HG03457 (cell line): Measurements from ENCODE around the gene LZTS3.
"Not testable (repeated sequence)": the region's sequence is repeated elsewhere in the genome, so short reads cannot be mapped to it uniquely, and the experiment has no call there.

Experiments used
- ATAC-seq: cut with Tn5 transposase; IDR thresholded peaks from one replicate; pipeline ENCODE4 v1.9.1; 2021; ENCODE audit warnings: moderate number of reproducible peaks; ENCODE audit not compliant: unreplicated experiment

LZTS3 gene

GRCh38 chr20:3146732-3147341 is 26.5 kb downstream of the LZTS3 start:
- no peak for ATAC-seq

GRCh38 chr20:3141757-3142156 is 31.6 kb downstream of the LZTS3 start:
- no peak for ATAC-seq

- ATAC-seq: no peak
Observed at GRCh38 chr20:3137492-3137891, 35.9 kb downstream of the LZTS3 start.

GRCh38 chr20:3135507-3136070 is 37.8 kb downstream of the LZTS3 start:
- ATAC-seq: no peak

- no peak for ATAC-seq
Observed at GRCh38 chr20:3134151-3134550, 39.2 kb downstream of the LZTS3 start.

- ATAC-seq: no peak
Observed at GRCh38 chr20:3133155-3133554, 40.2 kb downstream of the LZTS3 start.

- no peak for ATAC-seq
Observed at GRCh38 chr20:3130051-3130600, 43.2 kb downstream of the LZTS3 start.

DNA sequence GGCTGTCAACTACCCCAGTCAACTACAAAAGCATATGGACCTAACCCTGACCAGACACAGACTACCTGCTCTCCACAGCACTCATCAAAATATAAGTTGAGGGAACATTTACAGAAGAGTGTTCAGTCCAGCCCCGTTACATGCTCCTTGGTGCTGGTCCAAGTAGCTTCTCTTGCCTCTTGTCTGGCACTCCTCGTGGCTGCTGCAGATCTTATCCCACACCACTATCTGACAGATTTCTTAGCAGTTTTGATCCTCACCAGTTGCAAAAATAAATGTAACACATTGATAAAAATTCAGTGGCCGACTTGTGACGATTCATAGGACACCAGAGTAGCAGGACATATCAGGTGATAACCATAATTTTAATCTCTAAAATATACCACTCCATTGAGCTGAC is 44.3 kb downstream of the LZTS3 start:
- ATAC-seq: no peak

DNA sequence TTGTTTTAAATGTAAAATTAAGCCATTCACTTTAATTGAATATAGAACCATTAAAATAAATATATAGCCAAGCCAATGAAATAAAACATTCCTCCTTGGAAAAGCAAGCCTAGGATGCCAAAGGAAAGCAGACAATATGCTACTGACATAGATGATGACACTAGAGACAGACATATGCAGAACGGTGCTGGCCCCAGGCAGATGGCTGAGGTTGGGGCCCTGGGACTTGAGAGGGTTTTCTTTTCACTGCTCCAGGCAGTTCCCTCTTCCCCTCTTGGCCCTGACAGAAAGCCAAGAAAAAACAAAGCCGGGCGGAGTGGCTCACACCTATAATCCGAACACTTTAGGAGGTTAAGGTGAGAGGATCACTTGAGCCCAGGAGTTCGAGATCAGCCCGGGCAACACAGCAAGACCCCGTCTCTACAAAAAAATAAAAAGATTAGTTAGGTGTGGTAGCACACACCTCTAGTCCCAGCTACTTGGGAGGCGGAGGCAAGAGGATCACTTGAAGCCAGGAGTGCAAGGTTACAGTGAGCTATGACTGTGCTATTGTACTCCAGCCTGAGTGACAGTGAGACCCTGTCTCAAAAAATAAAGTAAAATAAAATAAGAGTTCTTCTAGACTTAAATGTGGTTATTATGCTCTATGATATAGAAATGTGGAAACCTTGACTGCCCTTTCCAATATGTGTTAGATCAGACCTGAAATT is 44.9 kb downstream of the LZTS3 start:
- no peak for ATAC-seq

GRCh38 chr20:3126527-3126859 is 46.9 kb downstream of the LZTS3 start:
- ATAC-seq: no peak

DNA sequence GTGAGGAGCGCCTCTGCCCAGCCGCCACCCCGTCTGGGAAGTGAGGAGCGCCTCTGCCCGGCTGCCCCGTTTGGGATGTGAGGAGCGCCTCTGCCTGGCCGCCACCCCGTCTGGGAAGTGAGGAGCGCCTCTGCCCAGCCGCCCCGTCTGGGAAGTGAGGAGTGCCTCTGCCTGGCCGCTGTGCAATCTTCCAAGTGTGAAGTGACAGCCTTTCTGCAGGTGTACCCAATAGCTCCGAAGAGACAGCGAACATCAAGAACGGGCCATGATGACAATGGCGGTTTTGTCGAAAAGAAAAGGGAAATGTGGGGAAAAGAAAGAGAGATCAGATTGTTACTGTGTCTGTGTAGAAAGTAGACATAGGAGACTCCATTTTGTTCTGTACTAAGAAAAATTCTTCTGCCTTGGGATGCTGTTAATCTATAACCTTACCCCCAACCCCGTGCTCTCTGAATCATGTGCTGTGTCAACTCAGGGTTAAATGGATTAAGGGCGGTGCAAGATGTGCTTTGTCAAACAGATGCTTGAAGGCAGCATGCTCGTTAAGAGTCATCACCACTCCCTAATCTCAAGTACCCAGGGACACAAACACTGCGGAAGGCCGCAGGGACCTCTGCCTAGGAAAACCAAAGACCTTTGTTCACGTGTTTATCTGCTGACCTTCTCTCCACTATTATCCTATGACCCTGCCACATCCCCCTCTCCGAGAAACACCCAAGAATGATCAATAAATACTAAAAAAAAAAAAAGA is 47.4 kb downstream of the LZTS3 start:
- not testable (repeated sequence) for ATAC-seq

GRCh38 chr20:3124773-3125560 is 48.4 kb downstream of the LZTS3 start:
- ATAC-seq: not testable (repeated sequence)

- not testable (repeated sequence) for ATAC-seq
Observed at GRCh38 chr20:3124163-3124562, 49.2 kb downstream of the LZTS3 start.

GRCh38 chr20:3123542-3123941 is 49.8 kb downstream of the LZTS3 start:
- ATAC-seq: no peak

DNA sequence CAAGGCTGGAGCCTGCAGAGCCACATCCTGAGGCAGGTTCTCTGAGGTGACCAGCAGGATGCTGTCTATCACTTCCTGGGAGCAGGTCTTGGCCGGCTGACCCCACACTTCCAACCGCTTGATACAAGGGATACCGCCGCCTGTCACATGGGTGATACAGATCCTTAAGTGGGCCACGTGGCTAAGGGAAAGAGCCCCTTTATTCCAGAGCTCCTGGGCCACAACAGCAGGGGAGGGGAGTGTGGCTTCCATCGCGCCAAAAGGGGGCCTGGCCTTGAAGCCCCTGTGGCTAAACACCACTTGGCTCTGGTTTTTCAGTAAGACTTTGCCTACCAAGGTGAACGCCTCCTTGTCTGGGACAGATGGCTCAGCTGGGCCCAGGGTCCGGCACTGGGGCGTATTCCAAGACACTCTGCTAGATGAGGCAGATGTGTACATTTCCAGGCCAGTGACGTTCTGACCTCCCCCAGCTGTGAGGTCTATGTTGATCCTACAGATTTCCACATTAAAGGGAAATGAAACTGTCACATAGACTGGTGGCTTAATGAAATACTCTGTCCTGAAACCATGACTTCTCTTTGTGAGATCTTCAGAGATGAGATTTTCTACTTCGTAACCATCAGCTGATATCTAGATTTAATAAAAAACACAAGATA is 51.3 kb downstream of the LZTS3 start:
- no peak for ATAC-seq

- ATAC-seq: no peak
Observed at GRCh38 chr20:3121271-3121911, 52.0 kb downstream of the LZTS3 start.

DNA sequence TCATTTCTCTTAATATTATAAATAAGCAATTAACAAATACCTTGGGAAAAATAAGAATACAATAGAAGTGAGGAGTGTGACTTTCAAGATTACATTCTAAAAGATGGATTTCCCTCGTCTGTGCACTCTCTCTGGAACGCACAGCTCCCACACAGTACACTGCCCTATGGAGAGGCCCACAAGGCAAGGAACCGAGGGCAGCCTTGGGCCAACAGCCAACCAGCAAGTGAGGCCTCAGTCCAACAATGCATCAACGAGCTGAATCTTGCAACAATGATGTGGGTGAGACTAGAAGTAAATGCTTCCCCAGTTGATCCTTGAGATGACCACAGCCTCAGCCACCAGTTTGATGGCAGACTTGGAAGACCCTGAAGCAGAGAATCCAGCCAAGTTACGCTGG is 54.3 kb downstream of the LZTS3 start:
- ATAC-seq: no peak

DNA sequence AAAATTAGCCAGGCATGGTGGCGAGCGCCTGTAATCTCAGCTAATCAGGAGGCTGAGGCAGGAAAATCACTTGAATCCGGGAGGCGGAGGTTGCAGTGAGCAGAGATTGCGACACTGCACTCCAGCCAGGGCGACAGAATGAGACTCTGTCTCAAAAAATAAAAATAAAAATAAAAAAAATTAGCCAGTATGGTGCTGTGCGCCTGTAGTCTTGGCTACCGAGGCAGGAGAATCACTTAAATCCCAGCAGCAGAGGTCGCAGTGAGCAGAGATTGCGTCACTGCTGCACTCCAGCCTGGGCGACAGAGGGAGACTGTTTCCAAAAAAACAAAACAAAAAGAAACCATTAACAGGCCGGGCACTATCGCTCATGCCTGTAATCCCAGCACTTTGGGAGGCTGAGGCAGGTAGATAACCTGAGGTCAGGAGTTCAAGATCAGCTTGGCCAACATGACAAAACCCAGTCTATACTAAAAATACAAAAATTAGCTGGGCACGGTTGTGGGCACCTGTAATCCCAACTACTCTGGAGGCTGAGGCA is 55.4 kb downstream of the LZTS3 start:
- ATAC-seq: not testable (repeated sequence)

GRCh38 chr20:3116341-3116740 is 57.0 kb downstream of the LZTS3 start:
- ATAC-seq: no peak
